Measurements from ENCODE around the gene CDKL2. TPM values are rescaled to one million over a fixed set of nuclear protein-coding genes. Genes with fewer than 3 reads are reported as not detected.
A peak's percentile ranks its signal among the peaks of the same experiment; 100 is the strongest.

The CDKL2 gene
- total and polyA plus RNA-seq, 2 of the 8 experiments (the other 6 are each of a cell fraction or from before 2014, with no cell fraction given) = 1.4 to 2.1 TPM

- WGBS, 2 experiments (ENCODE audit: extremely low coverage in 1 of 2, insufficient coverage in 1 of 2, insufficient read length in 1 of 2, insufficient replicate concordance in 2 of 2, low coverage in 1 of 2, low lambda C conversion rate in 2 of 2, missing lambda C conversion rate in 1 of 2) = 85 to 100% methylated on average over 2 to 4 of the region's 4 CpGs
- H3K9me3 ChIP-seq (ENCODE audit: insufficient read depth in 2 of 2, low read depth in 1 of 2, low read length in 1 of 2) = no peaks in the 10 kb centered on the region
- H2BK5ac ChIP-seq (ENCODE audit: low read depth, low read length) = no peak overlapping the region
- H3K23me2 ChIP-seq (ENCODE audit: low read depth, low read length) = no peaks in the 10 kb centered on the region; the same call in none of the 2 replicates
- H3K79me1 ChIP-seq (ENCODE audit: low read depth, low read length) = peaks cover 2% of the 10 kb centered on the region; the same call in 1 of the 2 replicates
- no peak overlapping the region for H4K8ac ChIP-seq (ENCODE audit: extremely low read depth, insufficient read depth, low read length)
- no peak overlapping the region for H3K27ac ChIP-seq (ENCODE audit: low read depth, low read length)
- peaks cover 69 to 98% of the 10 kb centered on the region in 2 experiments for H3K79me2 ChIP-seq (ENCODE audit: control insufficient read depth in 1 of 2, insufficient read depth in 2 of 2, low read length in 2 of 2)
- POLR2A ChIA-PET (ENCODE audit: partially characterized antibody) = interaction anchor here (1.0 to 8.2 kb wide), 3 partner anchors 18 to 59 kb away, joined by 3 to 117 read pairs (median 3); partner anchors contain the start of gene USO1
- peaks cover 0 to 10% (median 3%) of the 10 kb centered on the region in 4 experiments; a peak in 4 of 8 replicates for H3K36me3 ChIP-seq (ENCODE audit: control insufficient read depth in 2 of 4, insufficient read depth in 4 of 4, low read length in 3 of 4)
- peaks cover 35 to 54% of the 10 kb centered on the region in 2 experiments for H4K20me1 ChIP-seq (replicated peaks in 1 of 2; ENCODE audit: control insufficient read depth in 1 of 2, insufficient read depth in 2 of 2, low read length in 2 of 2)
- peak overlapping the region in 1 of 4 experiments; percentile 14; a peak in 2 of 8 replicates for H3K4me3 ChIP-seq (ENCODE audit: extremely low read depth in 1 of 4, insufficient read depth in 2 of 4, low read depth in 3 of 4, low read length in 4 of 4)
- no peak overlapping the region for H2BK120ac ChIP-seq (replicated peaks; ENCODE audit: low read depth, low read length)
- H3K4ac ChIP-seq (replicated peaks; ENCODE audit: insufficient read length, low read depth, low read length) = no peak overlapping the region
- no peak for TF ChIP-seq POLR2A (IDR thresholded peaks at IDR 0.05; ENCODE audit: control extremely low read depth in 1 of 2, low read depth in 2 of 2, low read length in 2 of 2)
- no peak for TF ChIP-seq NANOG (IDR thresholded peaks at IDR 0.05; ENCODE audit: insufficient read depth, low read depth, low read length, poor library complexity, severe bottlenecking)
- TF ChIP-seq GABPA (IDR thresholded peaks at IDR 0.05; ENCODE audit: borderline replicate concordance, insufficient read depth, low read length) = no peak
- TF ChIP-seq GTF2F1 (IDR thresholded peaks at IDR 0.05; ENCODE audit: borderline replicate concordance, low read depth, low read length) = no peak
- TF ChIP-seq USF2 (IDR thresholded peaks at IDR 0.05; ENCODE audit: low read length) = no peak
- no peak for TF ChIP-seq SP2 (IDR thresholded peaks at IDR 0.05; ENCODE audit: low read length)
- TF ChIP-seq TAF7 (optimal IDR thresholded peaks at IDR 0.05; ENCODE audit: borderline replicate concordance, low read depth, low read length) = no peak
- no peak for TF ChIP-seq CBX5 (IDR thresholded peaks at IDR 0.05; ENCODE audit: low read depth, low read length)
- no peak for TF ChIP-seq HDAC6 (IDR thresholded peaks at IDR 0.05; ENCODE audit: low read depth, low read length)
- no peak for TF ChIP-seq SAP30 (IDR thresholded peaks at IDR 0.05; ENCODE audit: insufficient read depth, insufficient replicate concordance, low read length)
- no peak for TF ChIP-seq FOSL1 (IDR thresholded peaks at IDR 0.05; ENCODE audit: insufficient read depth, low read depth, low read length)
- H3K4me1 ChIP-seq (replicated peaks in 1 of 4; ENCODE audit: control insufficient read depth in 3 of 4, insufficient read depth in 4 of 4, low read length in 3 of 4) = peaks cover 0 to 4% (median 3%) of the 10 kb centered on the region in 4 experiments; a peak in 4 of 7 replicates
- no peak overlapping the region for H2AK5ac ChIP-seq (ENCODE audit: low read depth, low read length)
- H2BK12ac ChIP-seq (ENCODE audit: low read depth, low read length) = no peak overlapping the region
- H3K27me3 ChIP-seq (replicated peaks in 1 of 4; ENCODE audit: control insufficient read depth in 3 of 4, extremely low read depth in 1 of 4, insufficient read depth in 3 of 4, low read length in 3 of 4) = no peaks in the 10 kb centered on the region
- H4K5ac ChIP-seq (ENCODE audit: insufficient read length, low read depth, low read length) = no peak overlapping the region
- H3K14ac ChIP-seq (ENCODE audit: insufficient read length) = no peak overlapping the region
- CTCF ChIA-PET (ENCODE audit: partially characterized antibody) = interaction anchor here (1.0 to 4.5 kb wide), 3 partner anchors 9 to 58 kb away, joined by 3 to 28 read pairs (median 15); partner anchors contain the start of gene USO1
- H2AFZ ChIP-seq (ENCODE audit: low read length) = no peak overlapping the region
- no peak overlapping the region for H3K9ac ChIP-seq (replicated peaks in 1 of 4; ENCODE audit: extremely low read depth in 1 of 4, low read depth in 3 of 4, low read length in 3 of 4)
- no peak for DNase-seq (ENCODE audit: low read depth in 1 of 2, low spot score in 2 of 2)
- H3K56ac ChIP-seq (replicated peaks; ENCODE audit: insufficient read length, low read depth, low read length) = no peak overlapping the region
- H3K23ac ChIP-seq (ENCODE audit: insufficient read length) = no peak overlapping the region
- no peak overlapping the region; a peak in 2 of 4 replicates for H3K4me2 ChIP-seq (ENCODE audit: insufficient read depth in 1 of 2, low read depth in 2 of 2, low read length in 2 of 2)
- no peak overlapping the region for H3K18ac ChIP-seq (ENCODE audit: extremely low read depth, low read length)
- H4K91ac ChIP-seq (replicated peaks; ENCODE audit: insufficient read length, low read length) = no peak overlapping the region
- no peak for FAIRE-seq
- H2BK15ac ChIP-seq (ENCODE audit: low read length) = no peak overlapping the region
- no peak overlapping the region for H2BK20ac ChIP-seq (ENCODE audit: low read length)
Measured at GRCh38 chr4:75666299-75666698, 36.0 kb upstream of the CDKL2 start.

Measured in H1 (cell line).